ENCODE results near the gene CDK7. TPM values are rescaled to one million over a fixed set of nuclear protein-coding genes. Genes with fewer than 3 reads are reported as not detected.

CDK7 gene
- total RNA-seq, 2 experiments from 2014 or later, result 27.5 to 29.1 TPM

DNA sequence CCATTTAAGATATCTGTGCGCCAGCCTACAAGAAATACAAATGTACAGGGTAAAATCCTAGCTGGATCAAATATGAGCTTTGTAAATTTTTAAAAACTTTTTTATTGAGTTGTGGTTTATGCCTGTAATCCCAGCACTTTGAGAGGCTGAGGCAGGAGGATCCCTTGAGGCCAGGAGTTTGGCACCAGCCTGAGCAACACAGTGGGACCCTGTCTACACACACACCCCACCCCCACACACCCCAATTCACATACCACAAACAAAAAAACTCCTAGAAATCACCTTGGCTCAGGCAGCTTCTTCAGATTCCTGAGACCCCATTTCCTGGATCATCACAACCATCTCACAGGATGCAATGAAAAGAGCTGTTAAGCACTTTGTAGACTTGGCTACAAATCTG, 46.4 kb downstream of the CDK7 start:
- H3K27me3 Mint-ChIP-seq, result no peaks in the 10 kb centered on the region
- H3K9me3 Mint-ChIP-seq (ENCODE audit: low read depth), result no peaks in the 10 kb centered on the region
- no peak overlapping the region for H3K4me3 Mint-ChIP-seq
- no peak for ATAC-seq
- H3K27ac Mint-ChIP-seq, result no peak overlapping the region
- H3K36me3 Mint-ChIP-seq, result peaks cover 30% of the 10 kb centered on the region
- H3K4me1 Mint-ChIP-seq, result no peaks in the 10 kb centered on the region
- CTCF ChIA-PET, result interaction anchor here (0.8 kb wide), 1 partner anchor 9 kb away, joined by 3 read pairs; no protein-coding TSS in a partner anchor
- DNase-seq, result no peak

- CTCF ChIA-PET, result no interaction called here
- DNase-seq (no peak), ATAC-seq (no peak)
- Mint-ChIP-seq H3K4me3 (no peak overlapping the region), H3K36me3 (peaks cover 18% of the 10 kb centered on the region), H3K27me3 (no peaks in the 10 kb centered on the region), H3K9me3 (ENCODE audit: low read depth) (no peaks in the 10 kb centered on the region), H3K27ac (no peak overlapping the region), H3K4me1 (no peaks in the 10 kb centered on the region)
Measured at GRCh38 chr5:69284203-69284602, 49.5 kb downstream of the CDK7 start.

GRCh38 chr5:69285448-69286116, 50.9 kb downstream of the CDK7 start:
- Mint-ChIP-seq H3K27ac (no peak overlapping the region), H3K4me3 (no peak overlapping the region), H3K36me3 (peaks cover 8% of the 10 kb centered on the region), H3K27me3 (no peaks in the 10 kb centered on the region), H3K4me1 (no peaks in the 10 kb centered on the region), H3K9me3 (ENCODE audit: low read depth) (no peaks in the 10 kb centered on the region)
- ATAC-seq (no peak), DNase-seq (no peak)
- CTCF ChIA-PET, result no interaction called here

GRCh38 chr5:69288069-69288468, 53.4 kb downstream of the CDK7 start:
- Mint-ChIP-seq H3K27ac (no peak overlapping the region), H3K9me3 (ENCODE audit: low read depth) (no peaks in the 10 kb centered on the region), H3K4me3 (no peak overlapping the region), H3K36me3 (peaks cover 5% of the 10 kb centered on the region), H3K27me3 (no peaks in the 10 kb centered on the region), H3K4me1 (no peaks in the 10 kb centered on the region)
- DNase-seq (no peak), ATAC-seq (no peak)
- CTCF ChIA-PET, result interaction anchor here (1.8 kb wide), 1 partner anchor 22 kb away, joined by 4 read pairs; no protein-coding TSS in a partner anchor

DNA sequence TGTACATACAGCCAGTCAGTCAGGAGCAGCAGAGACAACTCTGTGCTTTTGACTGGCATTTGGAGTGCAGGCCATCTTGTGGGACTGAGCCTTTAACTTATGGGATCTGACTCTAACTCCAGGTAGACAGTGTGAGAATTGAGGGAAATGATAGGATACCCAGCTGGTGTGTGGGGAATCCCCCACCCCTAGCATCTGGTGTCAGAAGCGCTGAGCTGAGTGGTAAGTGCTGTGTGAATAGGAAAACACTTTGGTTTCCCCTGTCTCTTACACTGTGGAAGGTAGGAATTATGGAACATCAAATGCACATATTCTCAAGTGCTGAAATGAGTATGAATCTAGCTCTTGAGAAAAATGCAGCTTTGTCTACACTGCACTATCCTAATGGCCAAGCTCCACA, 54.0 kb downstream of the CDK7 start:
- DNase-seq (no peak), ATAC-seq (no peak)
- Mint-ChIP-seq H3K4me3 (no peak overlapping the region), H3K36me3 (peaks cover 5% of the 10 kb centered on the region), H3K4me1 (no peaks in the 10 kb centered on the region), H3K9me3 (ENCODE audit: low read depth) (no peaks in the 10 kb centered on the region), H3K27ac (no peak overlapping the region), H3K27me3 (no peaks in the 10 kb centered on the region)
- CTCF ChIA-PET, result no interaction called here

GRCh38 chr5:69292306-69292705, 57.6 kb downstream of the CDK7 start:
- Mint-ChIP-seq H3K4me3 (no peak overlapping the region), H3K27ac (no peak overlapping the region), H3K4me1 (peaks cover 1% of the 10 kb centered on the region), H3K9me3 (ENCODE audit: low read depth) (no peaks in the 10 kb centered on the region), H3K27me3 (no peaks in the 10 kb centered on the region), H3K36me3 (peaks cover 3% of the 10 kb centered on the region)
- CTCF ChIA-PET, result no interaction called here
- no peak for DNase-seq
- ATAC-seq, result no peak

- DNase-seq, result no peak
Measured at GRCh38 chr5:69293882-69294281, 59.2 kb downstream of the CDK7 start.

DNA sequence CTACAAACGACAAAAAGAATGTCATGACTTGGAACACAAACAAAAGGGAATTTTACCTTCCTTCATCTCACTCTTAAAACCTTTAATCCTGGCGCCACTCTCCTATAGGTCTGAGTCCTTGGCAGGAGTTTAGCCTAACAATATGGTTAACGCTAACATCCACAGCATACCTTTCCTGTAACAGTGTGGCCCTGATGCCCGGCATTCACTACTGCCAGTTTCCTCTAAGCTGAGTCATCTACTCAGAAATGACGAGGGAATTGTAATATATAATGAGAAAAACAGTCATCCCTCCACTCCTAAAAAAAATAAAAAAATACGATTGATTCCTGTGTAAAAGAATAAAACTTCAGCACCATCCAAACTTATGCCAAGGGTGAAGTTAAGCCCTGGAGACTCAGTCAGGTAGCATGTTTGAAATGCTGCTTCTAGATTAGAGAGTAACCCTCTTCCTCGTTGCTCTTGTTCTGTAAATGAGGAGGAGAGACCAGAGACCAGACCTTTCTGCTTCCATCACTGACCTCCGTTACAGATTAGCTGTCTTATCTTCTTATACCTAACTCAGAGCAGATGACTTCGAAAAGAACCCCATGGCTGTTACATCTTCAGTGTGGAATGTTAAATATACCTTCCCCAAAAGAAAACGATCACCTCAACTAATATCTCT, 60.5 kb downstream of the CDK7 start:
- ATAC-seq (no peak), DNase-seq (no peak)
- Mint-ChIP-seq H3K27ac (no peak overlapping the region), H3K4me3 (no peak overlapping the region), H3K9me3 (ENCODE audit: low read depth) (no peaks in the 10 kb centered on the region), H3K36me3 (peaks cover 13% of the 10 kb centered on the region), H3K4me1 (peaks cover 1% of the 10 kb centered on the region), H3K27me3 (no peaks in the 10 kb centered on the region)
- CTCF ChIA-PET, result interaction anchor here (0.8 kb wide), 1 partner anchor 252 kb away, joined by 3 read pairs; no protein-coding TSS in a partner anchor

More at GRCh38 chr5:69293882-69294281, 59.2 kb downstream of the CDK7 start:
- H3K27me3 Mint-ChIP-seq, result no peaks in the 10 kb centered on the region
- CTCF ChIA-PET, result no interaction called here
- no peaks in the 10 kb centered on the region for H3K9me3 Mint-ChIP-seq (ENCODE audit: low read depth)
- H3K36me3 Mint-ChIP-seq, result peaks cover 6% of the 10 kb centered on the region
- no peak overlapping the region for H3K27ac Mint-ChIP-seq
- H3K4me1 Mint-ChIP-seq, result peaks cover 1% of the 10 kb centered on the region
- H3K4me3 Mint-ChIP-seq, result no peak overlapping the region
- ATAC-seq, result no peak

- H3K4me1 Mint-ChIP-seq, result peaks cover 1% of the 10 kb centered on the region
- no peak overlapping the region for H3K27ac Mint-ChIP-seq
- no peaks in the 10 kb centered on the region for H3K27me3 Mint-ChIP-seq
- peaks cover 15% of the 10 kb centered on the region for H3K36me3 Mint-ChIP-seq
- DNase-seq (no peak), ATAC-seq (no peak)
- no peaks in the 10 kb centered on the region for H3K9me3 Mint-ChIP-seq (ENCODE audit: low read depth)
- H3K4me3 Mint-ChIP-seq, result no peak overlapping the region
- CTCF ChIA-PET, result no interaction called here
Measured at GRCh38 chr5:69299625-69300024, 64.9 kb downstream of the CDK7 start.

DNA sequence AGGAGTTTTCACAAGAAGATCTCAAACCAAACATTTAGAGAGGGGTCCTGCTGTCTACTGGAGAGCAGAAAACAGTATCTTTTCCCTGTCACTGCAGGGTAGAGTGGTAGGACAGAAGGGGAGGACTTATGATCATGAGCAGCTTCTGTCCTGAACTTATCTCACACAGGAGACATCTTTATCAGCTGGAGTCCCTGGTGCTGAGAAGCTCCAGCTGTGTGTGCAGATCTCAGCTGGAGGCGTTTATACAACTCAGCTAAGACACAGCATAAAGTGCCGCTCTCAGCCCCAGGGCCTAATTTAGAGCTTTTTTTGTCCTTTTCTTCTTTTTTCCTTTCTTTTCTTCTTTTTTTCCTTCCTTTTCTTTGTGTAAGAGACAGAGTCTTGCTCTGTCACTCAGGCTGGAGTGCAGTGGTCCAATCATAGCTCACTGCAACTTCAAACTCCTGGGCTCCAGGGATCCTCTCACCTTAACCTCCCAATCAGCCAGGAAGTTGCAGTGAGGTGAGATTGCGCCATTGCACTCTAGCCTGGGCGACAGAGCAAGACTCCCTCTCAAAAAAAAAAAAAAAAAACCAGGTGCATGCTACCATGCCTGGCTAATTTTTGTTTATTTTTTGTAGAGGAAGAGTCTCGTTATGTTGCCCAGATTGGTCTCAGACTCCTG, 66.0 kb downstream of the CDK7 start:
- DNase-seq (no peak), ATAC-seq (no peak)
- no peak overlapping the region for H3K4me3 Mint-ChIP-seq
- no peaks in the 10 kb centered on the region for H3K27me3 Mint-ChIP-seq
- peaks cover 16% of the 10 kb centered on the region for H3K36me3 Mint-ChIP-seq
- H3K27ac Mint-ChIP-seq, result no peak overlapping the region
- no peaks in the 10 kb centered on the region for H3K4me1 Mint-ChIP-seq
- no peaks in the 10 kb centered on the region for H3K9me3 Mint-ChIP-seq (ENCODE audit: low read depth)
- CTCF ChIA-PET, result interaction anchor here (0.6 kb wide), 1 partner anchor 207 kb away, joined by 3 read pairs; no protein-coding TSS in a partner anchor

DNA sequence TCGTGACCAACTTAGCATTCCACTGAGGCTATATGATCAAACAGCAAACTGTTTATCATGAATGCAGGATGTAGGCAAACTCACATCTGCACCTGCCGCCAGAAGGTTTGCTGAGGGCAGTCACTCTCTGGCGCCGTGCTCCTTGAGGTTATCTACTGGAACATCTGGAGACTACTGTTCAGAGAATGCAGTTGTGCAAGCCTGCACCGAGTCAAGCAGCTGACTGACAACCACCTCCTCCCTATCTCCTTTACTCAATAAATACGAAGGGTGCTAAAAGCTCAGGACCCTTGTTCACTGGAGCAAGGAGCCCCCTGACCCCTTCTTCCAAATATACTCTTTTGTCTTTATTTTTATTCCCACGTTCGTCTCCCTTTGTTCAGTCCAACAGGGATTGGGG, 70.8 kb downstream of the CDK7 start:
- no peak for ATAC-seq
- peaks cover 9% of the 10 kb centered on the region for H3K9me3 Mint-ChIP-seq (ENCODE audit: low read depth)
- CTCF ChIA-PET, result interaction anchor here (0.7 kb wide), 1 partner anchor 19 kb away, joined by 3 read pairs; no protein-coding TSS in a partner anchor
- no peak overlapping the region for H3K27ac Mint-ChIP-seq
- H3K27me3 Mint-ChIP-seq, result no peaks in the 10 kb centered on the region
- DNase-seq, result no peak
- H3K4me1 Mint-ChIP-seq, result peaks cover 3% of the 10 kb centered on the region
- H3K4me3 Mint-ChIP-seq, result no peak overlapping the region
- peaks cover 46% of the 10 kb centered on the region for H3K36me3 Mint-ChIP-seq

DNA sequence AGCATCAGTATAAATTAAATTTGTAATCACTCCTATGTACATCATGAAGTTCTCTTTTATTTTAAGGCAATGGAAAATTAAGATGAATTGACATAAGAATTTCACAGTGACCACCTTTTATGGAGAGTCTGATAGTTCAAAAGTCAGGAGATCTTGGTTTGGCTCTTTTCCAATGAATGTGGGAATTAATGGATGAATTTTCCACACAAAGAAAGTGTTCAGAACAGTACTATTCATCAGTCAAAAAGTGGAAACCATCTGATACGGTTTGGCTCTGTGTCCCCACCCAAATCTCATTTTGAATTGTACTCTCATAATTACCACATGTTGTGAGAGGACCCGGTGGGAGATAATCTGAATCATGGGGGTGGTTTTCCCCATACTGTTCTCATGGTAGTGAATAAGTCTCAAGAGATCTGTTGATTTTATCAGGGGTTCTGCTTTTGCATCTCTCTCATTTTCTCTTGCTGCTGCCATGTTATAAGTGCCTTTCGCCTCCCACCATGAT, 73.4 kb downstream of the CDK7 start:
- Mint-ChIP-seq H3K4me3 (no peak overlapping the region), H3K27ac (no peak overlapping the region), H3K9me3 (ENCODE audit: low read depth) (peaks cover 11% of the 10 kb centered on the region), H3K4me1 (peaks cover 3% of the 10 kb centered on the region), H3K27me3 (no peaks in the 10 kb centered on the region), H3K36me3 (peaks cover 55% of the 10 kb centered on the region)
- DNase-seq (no peak), ATAC-seq (no peak)
- CTCF ChIA-PET, result no interaction called here

DNA sequence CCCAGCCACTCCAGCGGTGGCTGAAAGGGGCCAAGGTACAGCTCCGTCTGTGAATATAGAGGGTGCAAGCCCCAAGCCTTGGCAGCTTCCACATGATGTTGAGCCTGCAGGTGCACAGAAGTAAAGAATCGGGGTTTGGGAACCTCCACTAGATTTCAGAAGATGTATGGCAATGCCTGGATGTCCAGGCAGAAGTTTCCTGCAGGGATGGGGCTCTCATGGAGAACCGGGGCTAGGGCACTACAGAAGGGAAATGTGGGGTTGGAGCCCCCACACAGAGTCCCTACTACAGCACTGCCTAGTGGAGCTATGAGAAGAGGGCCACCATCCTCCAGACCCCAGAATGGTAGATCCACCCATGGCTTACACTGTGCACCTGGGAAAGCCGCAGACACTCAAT, 74.7 kb downstream of the CDK7 start:
- ATAC-seq (no peak), DNase-seq (no peak)
- no peaks in the 10 kb centered on the region for H3K27me3 Mint-ChIP-seq
- H3K27ac Mint-ChIP-seq, result no peak overlapping the region
- peaks cover 3% of the 10 kb centered on the region for H3K4me1 Mint-ChIP-seq
- peaks cover 62% of the 10 kb centered on the region for H3K36me3 Mint-ChIP-seq
- H3K9me3 Mint-ChIP-seq (ENCODE audit: low read depth), result peaks cover 11% of the 10 kb centered on the region
- H3K4me3 Mint-ChIP-seq, result no peak overlapping the region
- CTCF ChIA-PET, result interaction anchor here (1.1 kb wide), 1 partner anchor 274 kb away, joined by 3 read pairs; no protein-coding TSS in a partner anchor
